Astrocyte of the cerebellum (primary cell): ENCODE results near the gene MLPH.

Experiments used
- DNase-seq: peaks from one replicate; pipeline ENCODE4 v3.0.0-alpha.2; 2011; ENCODE audit warnings: low read depth
- H3K4me3 ChIP-seq: 2 replicates; pipeline ENCODE4 v1.5.1; 2011; ENCODE audit warnings: mild to moderate bottlenecking, low read depth, low read length, moderate library complexity
- in situ Hi-C: cut with HindIII; loops from 2 replicates; pipeline ENCODE4 v1.10.0; 2017; ENCODE audit warnings: low sequenced_read_pairs
- TF ChIP-seq, protein P1 (sequence below): IDR thresholded peaks from 2 replicates; pipeline ENCODE4 v1.5.1; 2012; ENCODE audit warnings: low read length, low read depth, moderate library complexity, mild to moderate bottlenecking; ENCODE audit errors: missing control alignments

The MLPH gene

DNA sequence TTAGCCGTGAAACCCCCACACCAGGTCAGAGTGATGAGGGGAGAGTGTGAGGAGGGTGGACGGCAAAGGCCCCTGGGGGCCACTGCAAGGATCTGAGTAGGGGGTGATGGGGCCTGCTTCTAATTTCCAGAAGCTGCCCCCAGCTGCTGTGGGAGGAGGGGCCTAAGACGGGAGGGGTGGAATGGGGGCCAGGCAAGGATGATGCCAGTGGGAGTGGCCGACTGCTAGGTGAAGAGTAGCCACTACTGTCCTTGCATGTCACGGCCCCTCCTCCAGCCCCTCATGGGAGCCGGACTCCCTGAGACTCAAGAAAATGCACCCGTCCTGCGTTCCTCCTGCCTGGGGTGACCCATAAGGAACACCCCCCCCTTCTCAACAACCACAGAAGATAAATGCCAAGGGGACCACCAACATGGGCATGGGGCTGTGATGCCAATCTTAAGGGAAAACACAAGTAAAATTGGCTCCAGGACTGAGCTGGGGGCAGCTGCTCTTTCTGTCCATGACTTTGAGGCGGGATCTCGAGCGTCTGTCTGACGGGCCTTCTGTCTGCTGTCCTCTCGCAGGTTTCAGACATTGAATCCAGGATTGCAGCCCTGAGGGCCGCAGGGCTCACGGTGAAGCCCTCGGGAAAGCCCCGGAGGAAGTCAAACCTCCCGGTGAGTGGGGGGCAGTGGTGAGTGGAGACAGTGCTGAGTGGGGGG is 55.1 kb downstream of the MLPH start:
- in situ Hi-C loops: no loop called here
- no peak for DNase-seq
- TF ChIP-seq, protein P1, sequence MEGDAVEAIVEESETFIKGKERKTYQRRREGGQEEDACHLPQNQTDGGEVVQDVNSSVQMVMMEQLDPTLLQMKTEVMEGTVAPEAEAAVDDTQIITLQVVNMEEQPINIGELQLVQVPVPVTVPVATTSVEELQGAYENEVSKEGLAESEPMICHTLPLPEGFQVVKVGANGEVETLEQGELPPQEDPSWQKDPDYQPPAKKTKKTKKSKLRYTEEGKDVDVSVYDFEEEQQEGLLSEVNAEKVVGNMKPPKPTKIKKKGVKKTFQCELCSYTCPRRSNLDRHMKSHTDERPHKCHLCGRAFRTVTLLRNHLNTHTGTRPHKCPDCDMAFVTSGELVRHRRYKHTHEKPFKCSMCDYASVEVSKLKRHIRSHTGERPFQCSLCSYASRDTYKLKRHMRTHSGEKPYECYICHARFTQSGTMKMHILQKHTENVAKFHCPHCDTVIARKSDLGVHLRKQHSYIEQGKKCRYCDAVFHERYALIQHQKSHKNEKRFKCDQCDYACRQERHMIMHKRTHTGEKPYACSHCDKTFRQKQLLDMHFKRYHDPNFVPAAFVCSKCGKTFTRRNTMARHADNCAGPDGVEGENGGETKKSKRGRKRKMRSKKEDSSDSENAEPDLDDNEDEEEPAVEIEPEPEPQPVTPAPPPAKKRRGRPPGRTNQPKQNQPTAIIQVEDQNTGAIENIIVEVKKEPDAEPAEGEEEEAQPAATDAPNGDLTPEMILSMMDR: no peak
- H3K4me3 ChIP-seq: no peak overlapping the region

DNA sequence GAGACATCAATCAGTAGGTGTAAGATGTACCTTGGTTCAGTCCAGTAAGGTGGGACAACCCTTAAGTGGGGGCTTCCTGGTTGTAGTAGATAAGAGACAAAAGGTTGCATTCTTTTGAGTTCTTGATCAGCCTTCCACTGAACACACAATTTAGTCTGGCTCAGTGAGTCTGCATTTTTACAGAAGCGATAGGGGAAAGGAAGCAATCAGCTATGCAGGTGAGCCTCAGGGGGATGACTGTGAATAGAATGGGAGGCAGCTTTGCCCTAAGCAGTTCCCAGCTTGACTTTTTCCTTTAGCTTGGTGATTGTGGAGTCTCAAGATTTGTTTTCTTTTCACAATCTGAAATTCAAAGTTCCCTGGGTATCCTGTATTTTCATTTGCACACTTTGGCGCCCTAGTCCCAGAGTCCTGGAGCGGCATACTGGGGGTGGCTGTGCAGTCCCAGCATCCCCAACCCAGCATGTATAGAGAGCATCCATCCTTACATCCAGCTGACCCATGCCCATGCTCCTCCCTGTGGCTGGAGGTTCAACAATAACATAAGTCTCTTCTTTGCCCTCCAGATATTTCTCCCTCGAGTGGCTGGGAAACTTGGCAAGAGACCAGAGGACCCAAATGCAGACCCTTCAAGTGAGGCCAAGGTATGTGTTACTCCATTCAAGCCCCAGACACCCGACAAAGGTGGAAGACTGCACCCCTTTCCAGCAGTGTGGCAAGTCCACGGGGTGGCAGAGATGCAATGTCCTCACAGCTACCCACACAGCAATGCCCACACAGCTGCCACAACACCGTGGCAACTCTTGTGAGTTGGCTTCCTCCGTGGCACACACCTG is 59.2 kb downstream of the MLPH start:
- TF ChIP-seq, protein P1: no peak
- no peak overlapping the region for H3K4me3 ChIP-seq
- DNase-seq: no peak
- in situ Hi-C loops: no loop called here

DNA sequence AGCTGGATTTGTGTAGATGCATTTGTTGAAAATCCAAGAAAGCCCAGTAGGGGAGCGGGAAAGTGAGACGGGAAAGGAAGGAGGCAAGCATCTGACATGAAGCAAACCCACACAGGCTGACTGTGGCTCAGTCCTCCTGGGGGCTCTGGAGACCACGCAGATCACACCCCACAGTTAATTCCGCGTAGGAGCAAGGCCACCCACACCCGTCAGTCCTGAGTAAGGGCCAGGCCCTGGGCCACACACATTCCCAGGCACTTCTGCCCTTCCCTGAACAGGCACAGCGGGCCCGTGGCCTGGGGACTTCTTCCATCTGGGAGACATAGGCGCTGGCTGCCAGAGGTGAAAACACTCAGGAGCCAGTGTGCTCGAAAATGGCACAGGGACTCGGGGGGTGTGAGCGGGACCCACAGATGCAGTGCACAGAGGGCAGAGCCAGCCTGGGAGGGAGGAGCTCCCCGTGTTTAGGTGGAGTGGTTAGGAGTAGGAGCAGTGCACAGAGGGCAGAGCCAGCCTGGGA is 59.9 kb downstream of the MLPH start:
- in situ Hi-C loops: no loop called here
- TF ChIP-seq, protein P1: no peak
- no peak for DNase-seq
- no peak overlapping the region for H3K4me3 ChIP-seq

DNA sequence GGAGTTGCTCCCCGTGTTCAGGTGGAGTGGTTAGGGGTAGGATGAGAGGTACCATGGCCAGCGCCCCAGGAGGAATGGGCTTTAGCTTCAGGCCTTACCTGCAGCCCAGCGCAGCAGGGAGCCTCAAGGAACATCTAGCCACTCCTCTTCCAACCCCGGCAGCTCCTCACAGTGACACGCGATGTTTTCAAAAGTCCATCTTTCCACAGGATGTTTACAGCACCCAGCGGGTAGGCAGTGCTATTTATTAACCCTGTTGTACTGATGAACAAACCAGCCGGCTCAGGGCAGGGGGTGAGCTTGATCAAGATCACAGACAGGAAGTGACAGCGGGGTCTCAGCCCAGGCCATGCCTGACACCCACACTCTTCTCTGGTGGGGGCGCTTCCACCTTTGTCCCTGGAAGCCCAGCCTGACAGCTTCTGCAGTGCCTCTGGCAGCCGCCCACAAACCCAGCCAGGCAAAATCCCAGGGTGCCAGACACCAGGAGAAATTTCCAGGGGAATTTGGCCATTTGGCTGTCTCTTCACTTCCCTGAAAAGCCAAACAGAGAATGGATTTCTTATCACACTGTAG is 60.9 kb downstream of the MLPH start:
- no peak overlapping the region for H3K4me3 ChIP-seq
- in situ Hi-C loops: no loop called here
- TF ChIP-seq, protein P1: no peak
- DNase-seq: no peak

DNA sequence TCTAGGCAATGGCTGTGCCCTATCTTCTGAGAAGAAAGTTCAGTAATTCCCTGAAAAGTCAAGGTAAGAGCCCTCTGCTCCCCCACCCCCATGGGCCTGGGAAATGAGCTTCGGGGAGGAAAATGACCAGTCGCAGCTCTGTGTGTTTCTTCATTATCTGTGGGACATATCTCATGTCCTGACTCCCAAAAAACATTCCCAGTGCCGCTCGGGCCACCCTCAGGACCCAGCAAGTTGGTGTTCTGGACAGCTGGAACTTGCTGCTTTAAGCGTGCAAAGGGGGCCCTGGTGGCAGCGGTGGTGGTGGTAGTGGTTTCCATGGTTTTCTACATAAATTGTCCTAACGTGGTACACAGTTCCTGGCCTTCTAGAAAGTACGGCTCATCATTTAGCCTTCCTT is 62.2 kb downstream of the MLPH start:
- in situ Hi-C loops: no loop called here
- no peak for DNase-seq
- TF ChIP-seq, protein P1: no peak
- no peak overlapping the region for H3K4me3 ChIP-seq

DNA sequence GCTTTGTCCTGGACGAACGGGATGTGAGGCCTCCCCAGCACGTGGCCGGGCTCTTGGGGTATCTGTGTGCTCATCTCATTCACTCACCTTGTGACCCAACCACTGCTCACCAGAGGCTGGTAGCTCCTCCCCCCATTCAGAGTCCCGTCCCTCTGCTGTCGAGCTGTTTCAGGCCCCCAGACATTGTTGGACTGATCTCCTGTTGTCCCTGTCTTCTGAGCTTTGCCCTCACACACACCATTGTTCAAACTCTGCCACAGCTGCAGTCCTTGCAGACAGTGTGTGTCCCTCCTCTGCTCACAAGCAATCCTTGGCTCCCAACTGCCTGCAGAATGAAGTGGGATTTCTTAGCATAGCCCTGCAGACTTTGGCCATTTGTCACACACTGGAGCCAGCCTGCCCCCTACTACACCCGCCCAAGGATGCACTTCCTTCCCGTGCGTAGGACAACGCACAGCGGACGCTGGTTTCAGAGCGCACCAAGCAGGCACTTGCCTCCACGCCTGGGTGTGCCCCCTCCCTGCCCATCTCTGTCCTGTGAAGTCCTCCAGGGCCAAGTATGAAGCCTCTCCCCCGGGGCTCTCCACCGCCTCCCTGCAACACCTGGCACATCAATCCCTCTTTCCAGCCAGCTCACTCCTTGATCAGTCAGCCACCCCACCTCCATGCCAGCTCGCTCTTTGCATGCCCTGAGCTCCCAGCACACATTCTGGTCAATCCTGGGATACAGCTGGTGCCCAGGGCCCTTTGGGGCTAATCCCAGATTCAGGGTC is 62.8 kb downstream of the MLPH start:
- TF ChIP-seq, protein P1: no peak
- in situ Hi-C loops: no loop called here
- no peak overlapping the region for H3K4me3 ChIP-seq
- no peak for DNase-seq
